Heart left ventricle (tissue), 13 donors: ENCODE results near the gene ELOVL2.

Source experiments
- POLR2A ChIP-seq, 2 donors: fragments of 450-650 bp; IDR thresholded peaks; one replicate each; pipeline ENCODE4 v1.6.1; 2017; ENCODE audit warnings: antibody characterized with exemption in 2 of 2, mild to moderate bottlenecking in 2 of 2, moderate library complexity in 2 of 2
- TF ChIP-seq, protein P1 (sequence below), 12 donors: fragments of 200-600 bp; sonication (generic) in 4 of 12; IDR thresholded peaks; one replicate each; pipeline versions ENCODE4 v1.5.0 to v1.8.0; 2018 to 2022; ENCODE audit warnings: antibody characterized with exemption in 12 of 12, mild to moderate bottlenecking in 5 of 12
- donor health status: ischemic (EF 13 %, LVEDD 7.1; RV severe dilation, severe dysfunction).
- donor health status: DM: no; HTN: yes; CAD: no.
- donor health status: DM: no; HTN: no; CAD: no.
- donor health status: ischemic (EF 25% LVEDD 6.9; RV normal size, moderate dysfunction).
- donor health status: ischemic (EF 25% LVEDD 5.7; RV mildly dilated, moderate dysfunction).
- donor health status: ischemic (EF 35%, LVEDD 5.7; RV mildly dilated, moderate dysfunction).
- donor health status: nonischemic (EF 11% LVEDD 7.7; RV severe dilation, severe dysfunction).
- donor health status: DM: yes; HTN: yes; CAD: no.
- donor health status: PGD.
- donor health status: ischemic (EF 29% LVEDD 5.4; RV normal size, mild dysfunction).
- donor health status: nonischemic (EF 23%, LVEDD 6.1; RV moderate dilation, normal function).

DNA sequence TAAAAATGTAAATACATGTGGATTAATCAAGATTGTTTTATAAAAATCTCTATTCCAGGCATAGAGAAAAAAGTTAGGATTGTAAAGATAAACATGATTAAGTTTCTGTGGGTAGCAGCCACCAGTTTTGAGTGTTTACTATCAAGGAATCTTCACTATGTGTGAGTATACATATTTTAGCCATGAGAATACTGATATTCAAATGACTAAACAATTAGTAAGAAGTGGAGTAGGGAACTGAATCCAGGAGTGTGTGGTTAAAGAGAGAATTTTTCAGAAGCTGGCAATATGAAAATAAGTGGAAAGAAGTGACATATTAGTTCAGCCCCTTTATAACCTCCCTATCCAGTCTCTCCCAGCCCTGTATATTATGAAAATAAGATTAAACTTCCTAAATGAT, 10.3 kb downstream of the ELOVL2 start:
- TF ChIP-seq, protein P1, sequence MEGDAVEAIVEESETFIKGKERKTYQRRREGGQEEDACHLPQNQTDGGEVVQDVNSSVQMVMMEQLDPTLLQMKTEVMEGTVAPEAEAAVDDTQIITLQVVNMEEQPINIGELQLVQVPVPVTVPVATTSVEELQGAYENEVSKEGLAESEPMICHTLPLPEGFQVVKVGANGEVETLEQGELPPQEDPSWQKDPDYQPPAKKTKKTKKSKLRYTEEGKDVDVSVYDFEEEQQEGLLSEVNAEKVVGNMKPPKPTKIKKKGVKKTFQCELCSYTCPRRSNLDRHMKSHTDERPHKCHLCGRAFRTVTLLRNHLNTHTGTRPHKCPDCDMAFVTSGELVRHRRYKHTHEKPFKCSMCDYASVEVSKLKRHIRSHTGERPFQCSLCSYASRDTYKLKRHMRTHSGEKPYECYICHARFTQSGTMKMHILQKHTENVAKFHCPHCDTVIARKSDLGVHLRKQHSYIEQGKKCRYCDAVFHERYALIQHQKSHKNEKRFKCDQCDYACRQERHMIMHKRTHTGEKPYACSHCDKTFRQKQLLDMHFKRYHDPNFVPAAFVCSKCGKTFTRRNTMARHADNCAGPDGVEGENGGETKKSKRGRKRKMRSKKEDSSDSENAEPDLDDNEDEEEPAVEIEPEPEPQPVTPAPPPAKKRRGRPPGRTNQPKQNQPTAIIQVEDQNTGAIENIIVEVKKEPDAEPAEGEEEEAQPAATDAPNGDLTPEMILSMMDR (IDR thresholded peaks at IDR 0.05) = no peak
- no peak for TF ChIP-seq POLR2A (IDR thresholded peaks at IDR 0.05)
